Activated CD4-positive, CD25-positive, alpha-beta regulatory T cell treated with anti-CD3 and anti-CD28 coated beads, Interleukin-2, amount 50 U/mL, for 16 hours (primary cell): ENCODE data around the gene FSCN2.
A peak's percentile ranks its signal among the peaks of the same experiment; 100 is the strongest.

Experiments used
- DNase-seq: peaks from one replicate; pipeline ENCODE4 v3.0.0-alpha.2; 2020; ENCODE audit warnings: low read depth, low spot score

FSCN2 gene

GRCh38 chr17:81491181-81491581 is 37.0 kb upstream of the FSCN2 start:
- DNase-seq = no peak

GRCh38 chr17:81491761-81492160 is 36.4 kb upstream of the FSCN2 start:
- DNase-seq = no peak

GRCh38 chr17:81492202-81492601 is 36.0 kb upstream of the FSCN2 start:
- DNase-seq = no peak

GRCh38 chr17:81492706-81493105 is 35.5 kb upstream of the FSCN2 start:
- no peak for DNase-seq

- no peak for DNase-seq
Measured at GRCh38 chr17:81493198-81494038, 34.8 kb upstream of the FSCN2 start.

- no peak for DNase-seq
Measured at GRCh38 chr17:81494626-81495377, 33.4 kb upstream of the FSCN2 start.

GRCh38 chr17:81498953-81499600 is 29.1 kb upstream of the FSCN2 start:
- DNase-seq = no peak

- DNase-seq = no peak
Measured at GRCh38 chr17:81499601-81499970, 28.6 kb upstream of the FSCN2 start.

- no peak for DNase-seq
Measured at GRCh38 chr17:81500047-81500446, 28.1 kb upstream of the FSCN2 start.

GRCh38 chr17:81502471-81503017 is 25.6 kb upstream of the FSCN2 start:
- DNase-seq = no peak

GRCh38 chr17:81503619-81504018 is 24.6 kb upstream of the FSCN2 start:
- no peak for DNase-seq

- no peak for DNase-seq
Measured at GRCh38 chr17:81508639-81509206, 19.5 kb upstream of the FSCN2 start.

GRCh38 chr17:81509207-81509971 is 18.8 kb upstream of the FSCN2 start:
- DNase-seq = no peak

GRCh38 chr17:81509972-81510784 is 18.0 kb upstream of the FSCN2 start:
- no peak for DNase-seq

- no peak for DNase-seq
Measured at GRCh38 chr17:81510785-81511553, 17.2 kb upstream of the FSCN2 start.

- DNase-seq = no peak
Measured at GRCh38 chr17:81511554-81511803, 16.7 kb upstream of the FSCN2 start.

- no peak for DNase-seq
Measured at GRCh38 chr17:81511804-81512561, 16.2 kb upstream of the FSCN2 start.

GRCh38 chr17:81512562-81513371 is 15.4 kb upstream of the FSCN2 start, which contains the start of gene ACTG1:
ACTG1 (minus strand) TSS chr17:81512799; CDS start chr17:81512354, 445 bp downstream.
- peak; percentile 85 for DNase-seq
